ENCODE measurements around the gene ALG12.

GRCh38 chr22:49922484-49922883 is 4.2 kb upstream of the ALG12 start:
- TF ChIP-seq EZH2phosphoT487 (IDR thresholded peaks at IDR 0.05; ENCODE audit: low read depth) = no peak
- no peak for TF ChIP-seq CTCF (IDR thresholded peaks at IDR 0.05; ENCODE audit: low read depth, low read length)
